Calu3 (cell line): ENCODE data around the gene C19orf81. TPM values are rescaled to one million over a fixed set of nuclear protein-coding genes. Genes with fewer than 3 reads are reported as not detected.
A peak's percentile ranks its signal among the peaks of the same experiment; 100 is the strongest.
"Not testable (repeated sequence)": the region's sequence is repeated elsewhere in the genome, so short reads cannot be mapped to it uniquely, and the experiment has no call there.

ENCODE experiments used
- BruUV-seq: library from RNA; stranded (reverse); fragments of 400-500 nt; replicated peaks from 2 replicates; lab custom pipeline; 2021; lab: Mats Ljungman, UMichigan
- CTCF ChIA-PET: fragments of 300-600 bp; sonication (Branson Sonifier 250); formaldehyde crosslinking; loops from one replicate; lab custom pipeline; 2022; ENCODE audit warnings: antibody characterized with exemption; lab: Charles Lee
- DNase-seq: peaks from one replicate; pipeline ENCODE4 v3.0.0; 2022
- H3K27ac Mint-ChIP-seq: one replicate; pipeline ENCODE4 v1.8.0; 2022; ENCODE audit warnings: mixed read lengths; ENCODE audit not compliant: unreplicated experiment
- H3K27me3 Mint-ChIP-seq: one replicate; pipeline ENCODE4 v1.8.0; 2022; ENCODE audit warnings: mixed read lengths; ENCODE audit not compliant: unreplicated experiment
- H3K36me3 Mint-ChIP-seq: one replicate; pipeline ENCODE4 v1.8.0; 2022; ENCODE audit warnings: mild to moderate bottlenecking, moderate library complexity, mixed read lengths; ENCODE audit not compliant: insufficient read depth, unreplicated experiment
- H3K4me1 Mint-ChIP-seq: one replicate; pipeline ENCODE4 v1.8.0; 2022; ENCODE audit warnings: mild to moderate bottlenecking, low read depth, mixed read lengths; ENCODE audit not compliant: unreplicated experiment
- H3K4me3 Mint-ChIP-seq: one replicate; pipeline ENCODE4 v1.8.0; 2022; ENCODE audit warnings: mild to moderate bottlenecking, low read depth, moderate library complexity, mixed read lengths; ENCODE audit not compliant: unreplicated experiment
- H3K9me3 Mint-ChIP-seq: one replicate; pipeline ENCODE4 v1.8.0; 2022; ENCODE audit warnings: low read depth, mixed read lengths; ENCODE audit not compliant: unreplicated experiment
- CTCF ChIP-seq: fragments of 200-600 bp; IDR thresholded peaks from one replicate; pipeline ENCODE4 v1.8.0; 2022; ENCODE audit warnings: antibody characterized with exemption; ENCODE audit not compliant: unreplicated experiment
- intact Hi-C: fragments of 100-400 bp; cut with micrococcal nuclease; formaldehyde crosslinking; loops from one replicate; pipeline ENCODE4 v1.10.0; 2022; ENCODE audit not compliant: unreplicated experiment
- total RNA-seq: library from RNA; stranded (reverse); gene quantifications from 2 replicates; pipeline ENCODE4 v1.2.3, GENCODE V29; 2022

The C19orf81 gene
- total RNA-seq, 1 experiment from 2014 or later: not detected

GRCh38 chr19:50602935-50603334 lies 46.3 kb upstream of the C19orf81 start:
- DNase-seq: no peak
- no TSS peak for BruUV-seq

DNA sequence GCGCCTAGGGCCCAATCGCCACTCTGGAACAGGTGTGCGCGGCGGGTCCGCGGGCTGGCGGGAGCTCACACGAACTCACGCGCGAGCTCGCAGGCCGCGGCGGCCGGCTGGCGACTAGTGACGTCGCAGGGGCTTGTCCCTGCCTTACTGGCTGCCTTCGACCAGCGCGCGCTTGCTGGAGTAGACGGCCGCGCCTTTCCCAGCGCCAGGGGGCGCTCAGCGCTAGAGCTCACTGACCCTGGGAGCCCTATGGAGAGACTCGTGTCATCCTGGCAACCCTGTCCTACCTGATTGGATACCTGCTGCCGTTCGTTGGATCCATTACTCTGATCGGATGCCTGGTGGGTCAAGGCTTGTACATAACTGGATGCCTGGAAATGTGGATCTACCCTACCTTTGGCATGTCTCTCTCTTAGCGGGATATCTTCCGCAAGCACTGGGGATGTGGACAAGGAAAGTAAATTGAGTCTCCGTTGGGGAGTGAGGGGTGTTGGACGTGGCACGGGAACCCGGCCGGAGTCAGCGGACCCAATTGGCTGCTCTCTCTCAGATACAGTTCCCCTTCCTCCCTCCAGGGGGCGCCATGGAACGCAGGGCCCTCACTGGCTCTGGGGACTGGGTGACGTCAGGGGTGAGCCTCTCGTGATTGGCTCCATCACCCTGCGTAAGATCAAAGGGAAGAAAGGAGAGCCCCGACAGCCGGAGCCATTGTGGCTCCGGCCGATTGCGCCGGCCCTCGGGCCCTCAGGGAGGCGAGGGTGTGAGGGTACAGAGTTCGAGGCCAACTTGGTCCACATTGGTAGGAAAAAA lies 44.8 kb upstream of the C19orf81 start:
- intact Hi-C loops, H3K36me3 Mint-ChIP-seq, H3K4me1 Mint-ChIP-seq, H3K9me3 Mint-ChIP-seq, DNase-seq, CTCF ChIA-PET, H3K27ac Mint-ChIP-seq, H3K4me3 Mint-ChIP-seq, BruUV-seq: not testable (repeated sequence)
- peaks cover 44% of the 10 kb centered on the region for H3K27me3 Mint-ChIP-seq
- TF ChIP-seq CTCF: peak; percentile 25

More at GRCh38 chr19:50602935-50603334, 46.3 kb upstream of the C19orf81 start:
- TF ChIP-seq CTCF: no peak
- CTCF ChIA-PET: interaction anchor here (0.7 kb wide), 1 partner anchor 63 kb away, joined by 6 read pairs; no protein-coding TSS in a partner anchor
- H3K27me3 Mint-ChIP-seq: peaks cover 46% of the 10 kb centered on the region
- H3K9me3 Mint-ChIP-seq: no peaks in the 10 kb centered on the region
- no peaks in the 10 kb centered on the region for H3K4me1 Mint-ChIP-seq
- no peaks in the 10 kb centered on the region for H3K36me3 Mint-ChIP-seq
- intact Hi-C loops: no loop called here
- no peak overlapping the region for H3K27ac Mint-ChIP-seq
- no peak overlapping the region for H3K4me3 Mint-ChIP-seq

DNA sequence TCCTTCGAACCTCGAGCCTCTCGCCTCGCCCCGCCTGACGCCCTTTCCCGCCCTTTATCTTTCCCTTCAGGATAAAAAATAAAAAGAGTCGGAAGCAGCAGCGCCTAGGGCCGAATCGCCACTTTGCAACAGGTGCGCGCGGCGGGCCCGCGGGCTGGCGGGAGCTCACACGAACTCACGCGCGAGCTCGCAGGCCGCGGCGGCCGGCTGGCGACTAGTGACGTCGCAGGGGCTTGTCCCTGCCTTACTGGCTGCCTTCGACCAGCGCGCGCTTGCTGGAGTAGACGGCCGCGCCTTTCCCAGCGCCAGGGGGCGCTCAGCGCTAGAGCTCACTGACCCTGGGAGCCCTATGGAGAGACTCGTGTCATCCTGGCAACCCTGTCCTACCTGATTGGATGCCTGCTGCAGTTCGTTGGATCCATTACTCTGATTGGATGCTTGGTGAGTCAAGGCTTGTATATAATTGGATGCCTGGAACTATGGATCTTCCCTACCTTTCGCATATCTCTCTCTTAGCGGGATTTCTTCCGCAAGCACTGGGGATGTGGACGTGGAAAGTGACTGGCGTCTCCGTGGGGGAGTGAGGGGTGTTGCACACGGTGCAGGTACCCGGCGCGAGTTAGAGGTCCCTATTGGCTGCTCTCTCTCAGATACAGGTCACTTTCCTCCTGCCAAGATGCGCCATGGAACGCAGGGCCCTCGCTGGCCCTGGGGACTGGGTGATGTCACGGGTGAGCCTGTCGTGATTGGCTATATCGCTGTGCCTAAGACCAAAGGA lies 43.0 kb upstream of the C19orf81 start:
- H3K9me3 Mint-ChIP-seq, BruUV-seq, H3K4me3 Mint-ChIP-seq, H3K4me1 Mint-ChIP-seq, H3K36me3 Mint-ChIP-seq, CTCF ChIA-PET, DNase-seq, intact Hi-C loops, H3K27ac Mint-ChIP-seq: not testable (repeated sequence)
- H3K27me3 Mint-ChIP-seq: peaks cover 26% of the 10 kb centered on the region

GRCh38 chr19:50607388-50607787 lies 41.9 kb upstream of the C19orf81 start:
- no peaks in the 10 kb centered on the region for H3K4me1 Mint-ChIP-seq
- H3K27ac Mint-ChIP-seq: no peak overlapping the region
- peaks cover 15% of the 10 kb centered on the region for H3K27me3 Mint-ChIP-seq
- H3K4me3 Mint-ChIP-seq: no peak overlapping the region
- CTCF ChIA-PET: no interaction called here
- BruUV-seq: no TSS peak
- H3K36me3 Mint-ChIP-seq: no peaks in the 10 kb centered on the region
- intact Hi-C loops: no loop called here
- H3K9me3 Mint-ChIP-seq: no peaks in the 10 kb centered on the region
- no peak for DNase-seq
- no peak for TF ChIP-seq CTCF
